PC-3 (cell line): ENCODE measurements around the gene TNNT2.

Experiments
- CTCF ChIP-seq: fragments of 300-600 bp; sonication (generic); conservative IDR thresholded peaks from 2 replicates; pipeline ENCODE4 v1.5.1; 2017; ENCODE audit warnings: antibody characterized with exemption, low read depth, mild to moderate bottlenecking, low read length
- EZH2 ChIP-seq: fragments of 300-600 bp; sonication (generic); IDR thresholded peaks from one replicate; pipeline ENCODE4 v1.6.1; 2017; ENCODE audit warnings: antibody characterized with exemption, mild to moderate bottlenecking, low read length; ENCODE audit not compliant: unreplicated experiment

GRCh38 chr1:201399018-201399351 is 21.5 kb upstream of the TNNT2 start, which contains the start of gene LAD1:
- TF ChIP-seq CTCF (no peak; the same call in 1 of the 2 replicates), EZH2 (no peak)
